Measurements from ENCODE around the gene ROBO4. TPM values are rescaled to one million over a fixed set of nuclear protein-coding genes. Genes with fewer than 3 reads are reported as not detected.
A peak's percentile ranks its signal among the peaks of the same experiment; 100 is the strongest.

The ROBO4 gene
- total RNA-seq, 6 donors from 2014 or later, result 17.3 to 111 (median 50.2) TPM

- DNase-seq, result no peak
- H3K36me3 ChIP-seq, result peaks cover 0 to 18% (median 0%) of the 10 kb centered on the region in 4 donors
These were observed 1.0 kb upstream of the ROBO4 start for GRCh38 chr11:124898711-124899110.

GRCh38 chr11:124898263-124898680 lies 607 bp upstream of the ROBO4 start:
- Histone ChIP-seq H3K36me3 (peaks cover 0 to 21% (median 0%) of the 10 kb centered on the region in 4 donors), H3K9me3 (no peaks in the 10 kb centered on the region), H3K4me3 (peak overlapping the region in 1 of 4 donors; percentile 49), H3K4me1 (peaks cover 22 to 32% (median 28%) of the 10 kb centered on the region in 4 donors), H3K27me3 (no peaks in the 10 kb centered on the region), H3K27ac (peak overlapping the region; percentile 84 to 89 (median 86))
- peak in 1 of 2 donors; percentile 60 for ATAC-seq (ENCODE audit: low FRiP score in 2 of 2)
- DNase-seq, result no peak
- no peak for TF ChIP-seq CTCF (IDR thresholded peaks at IDR 0.05)
- no peak for TF ChIP-seq POLR2AphosphoS5 (IDR thresholded peaks at IDR 0.05)
- no peak for TF ChIP-seq POLR2A (IDR thresholded peaks at IDR 0.05)
- no peak for TF ChIP-seq EP300 (IDR thresholded peaks at IDR 0.05)
- WGBS, 2 donors, result 38 to 45% methylated on average over 3 of the region's 3 CpGs

More at GRCh38 chr11:124898711-124899110, 1.0 kb upstream of the ROBO4 start:
- Histone ChIP-seq H3K9me3 (no peaks in the 10 kb centered on the region), H3K4me3 (no peak overlapping the region), H3K27me3 (no peaks in the 10 kb centered on the region), H3K4me1 (peaks cover 19 to 30% (median 25%) of the 10 kb centered on the region in 4 donors), H3K27ac (peak overlapping the region; percentile 84 to 89 (median 86))
- TF ChIP-seq POLR2A (IDR thresholded peaks at IDR 0.05) (no peak), EP300 (IDR thresholded peaks at IDR 0.05) (peak in 3 of 4 donors; percentile 75 to 93 (median 91)), CTCF (IDR thresholded peaks at IDR 0.05) (no peak), POLR2AphosphoS5 (IDR thresholded peaks at IDR 0.05) (peak; percentile 85 to 91)
- WGBS, 2 donors, result 32 to 43% methylated on average over 5 of the region's 5 CpGs
- peak; percentile 28 to 70 for ATAC-seq (ENCODE audit: low FRiP score in 2 of 2)

- Histone ChIP-seq H3K4me1 (peaks cover 31 to 38% (median 35%) of the 10 kb centered on the region in 4 donors), H3K36me3 (peaks cover 0 to 25% (median 0%) of the 10 kb centered on the region in 4 donors), H3K27me3 (no peaks in the 10 kb centered on the region), H3K27ac (peak overlapping the region; percentile 84 to 89 (median 86)), H3K4me3 (peak overlapping the region; percentile 43 to 54 (median 48)), H3K9me3 (no peaks in the 10 kb centered on the region)
- no peak for TF ChIP-seq CTCF (IDR thresholded peaks at IDR 0.05)
- TF ChIP-seq POLR2A (IDR thresholded peaks at IDR 0.05), result no peak
- no peak for TF ChIP-seq POLR2AphosphoS5 (IDR thresholded peaks at IDR 0.05)
- TF ChIP-seq EP300 (IDR thresholded peaks at IDR 0.05), result no peak
- peak in 1 of 2 donors; percentile 54 for ATAC-seq (ENCODE audit: low FRiP score in 2 of 2)
- 53 to 65% methylated on average over 9 of the region's 9 CpGs for WGBS, 2 donors
- peak in 1 of 2 donors; percentile 74 for DNase-seq
These were observed 759 bp downstream of the ROBO4 start for GRCh38 chr11:124896821-124897391.

GRCh38 chr11:124896071-124896750 lies 1.5 kb downstream of the ROBO4 start:
- H3K27ac ChIP-seq, result peak overlapping the region; percentile 84 to 89 (median 86)
- H3K4me3 ChIP-seq, result peak overlapping the region; percentile 43 to 54 (median 48)
- ATAC-seq (ENCODE audit: low FRiP score in 2 of 2) (no peak), DNase-seq (no peak)
- TF ChIP-seq CTCF (IDR thresholded peaks at IDR 0.05) (no peak), POLR2AphosphoS5 (IDR thresholded peaks at IDR 0.05) (peak in 1 of 2 donors; percentile 13)
- H3K27me3 ChIP-seq, result no peaks in the 10 kb centered on the region
- no peaks in the 10 kb centered on the region for H3K9me3 ChIP-seq
- peaks cover 34 to 44% (median 40%) of the 10 kb centered on the region in 4 donors for H3K4me1 ChIP-seq
- peaks cover 0 to 32% (median 0%) of the 10 kb centered on the region in 4 donors for H3K36me3 ChIP-seq
- WGBS, 2 donors, result 62 to 87% methylated on average over 12 to 15 of the region's 16 CpGs

All from upper lobe of left lung (tissue), 6 donors.